Lower lobe of right lung (tissue), 2 donors: ENCODE data around the gene ZNF827. TPM values are rescaled to one million over a fixed set of nuclear protein-coding genes. Genes with fewer than 3 reads are reported as not detected.

Experiments
- ATAC-seq, 2 donors: fragments of 200-7000 bp; cut with Tn5 transposase; one replicate each; pipeline ENCODE4 v1.9.1; 2020 to 2022; ENCODE audit warnings: mild to moderate bottlenecking in 2 of 2, moderate library complexity in 2 of 2
- DNase-seq: peaks from one replicate; pipeline ENCODE4 v3.0.0-alpha.2; 2020
- H3K27ac ChIP-seq: fragments of 200-600 bp; one replicate; pipeline ENCODE4 v1.8.0; 2022
- H3K27me3 ChIP-seq: fragments of 200-600 bp; one replicate; pipeline ENCODE4 v1.8.0; 2022; ENCODE audit warnings: low read depth
- H3K36me3 ChIP-seq: fragments of 200-600 bp; one replicate; pipeline ENCODE4 v1.8.0; 2022; ENCODE audit warnings: mild to moderate bottlenecking
- H3K4me1 ChIP-seq: fragments of 200-600 bp; one replicate; pipeline ENCODE4 v1.8.0; 2022
- H3K4me3 ChIP-seq: fragments of 200-600 bp; one replicate; pipeline ENCODE4 v1.8.0; 2022; ENCODE audit warnings: mild to moderate bottlenecking
- H3K9me3 ChIP-seq: fragments of 200-600 bp; one replicate; pipeline ENCODE4 v1.8.0; 2022
- intact Hi-C: fragments of 100-400 bp; cut with DNase I; formaldehyde crosslinking; loops from one replicate; pipeline ENCODE4 v1.11.0; 2022
- total RNA-seq: library from RNA; stranded (reverse); fragmentation: NEBNext Ultra II Directional; extraction: Animal tissue kit (Norgen Biotek cat#: 25700); gene quantifications from one replicate; pipeline ENCODE4 v1.2.1, GENCODE V29; 2021
- TF ChIP-seq, protein P1 (sequence below): fragments of 200-600 bp; IDR thresholded peaks from one replicate; pipeline ENCODE4 v1.8.0; 2022; ENCODE audit warnings: antibody characterized with exemption, mild to moderate bottlenecking
- donor health status: DM: no; HTN: yes; CAD: no; lungs with severe emphysema.

Gene ZNF827
- total RNA-seq, 1 donor from 2014 or later = 11.3 TPM

DNA sequence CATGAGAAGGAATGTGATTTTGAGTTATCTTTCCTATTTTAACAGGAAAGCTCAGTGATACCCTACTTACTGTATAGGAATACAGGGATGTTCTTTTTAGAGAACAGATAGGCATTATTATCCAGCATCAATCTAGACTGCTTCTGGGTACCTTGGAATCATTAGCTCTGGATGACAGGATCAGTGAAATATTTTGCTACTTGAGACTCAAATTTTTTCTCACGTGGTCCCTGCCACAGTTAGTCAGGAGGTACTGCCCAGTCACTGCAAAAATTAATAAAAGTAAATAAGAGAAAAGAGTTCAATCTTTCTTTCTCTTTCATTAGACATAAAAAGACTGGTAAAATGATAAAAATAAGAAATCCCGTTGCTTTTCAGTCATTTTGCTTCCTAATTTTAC lies 5.5 kb downstream of the ZNF827 start:
- no peaks in the 10 kb centered on the region for H3K9me3 ChIP-seq
- no peak overlapping the region for H3K27ac ChIP-seq
- intact Hi-C loops = no loop called here
- no peaks in the 10 kb centered on the region for H3K27me3 ChIP-seq
- DNase-seq (no peak), ATAC-seq (no peak)
- H3K4me1 ChIP-seq = peaks cover 7% of the 10 kb centered on the region
- H3K4me3 ChIP-seq = no peak overlapping the region
- TF ChIP-seq, protein P1, sequence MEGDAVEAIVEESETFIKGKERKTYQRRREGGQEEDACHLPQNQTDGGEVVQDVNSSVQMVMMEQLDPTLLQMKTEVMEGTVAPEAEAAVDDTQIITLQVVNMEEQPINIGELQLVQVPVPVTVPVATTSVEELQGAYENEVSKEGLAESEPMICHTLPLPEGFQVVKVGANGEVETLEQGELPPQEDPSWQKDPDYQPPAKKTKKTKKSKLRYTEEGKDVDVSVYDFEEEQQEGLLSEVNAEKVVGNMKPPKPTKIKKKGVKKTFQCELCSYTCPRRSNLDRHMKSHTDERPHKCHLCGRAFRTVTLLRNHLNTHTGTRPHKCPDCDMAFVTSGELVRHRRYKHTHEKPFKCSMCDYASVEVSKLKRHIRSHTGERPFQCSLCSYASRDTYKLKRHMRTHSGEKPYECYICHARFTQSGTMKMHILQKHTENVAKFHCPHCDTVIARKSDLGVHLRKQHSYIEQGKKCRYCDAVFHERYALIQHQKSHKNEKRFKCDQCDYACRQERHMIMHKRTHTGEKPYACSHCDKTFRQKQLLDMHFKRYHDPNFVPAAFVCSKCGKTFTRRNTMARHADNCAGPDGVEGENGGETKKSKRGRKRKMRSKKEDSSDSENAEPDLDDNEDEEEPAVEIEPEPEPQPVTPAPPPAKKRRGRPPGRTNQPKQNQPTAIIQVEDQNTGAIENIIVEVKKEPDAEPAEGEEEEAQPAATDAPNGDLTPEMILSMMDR = no peak
- no peaks in the 10 kb centered on the region for H3K36me3 ChIP-seq

DNA sequence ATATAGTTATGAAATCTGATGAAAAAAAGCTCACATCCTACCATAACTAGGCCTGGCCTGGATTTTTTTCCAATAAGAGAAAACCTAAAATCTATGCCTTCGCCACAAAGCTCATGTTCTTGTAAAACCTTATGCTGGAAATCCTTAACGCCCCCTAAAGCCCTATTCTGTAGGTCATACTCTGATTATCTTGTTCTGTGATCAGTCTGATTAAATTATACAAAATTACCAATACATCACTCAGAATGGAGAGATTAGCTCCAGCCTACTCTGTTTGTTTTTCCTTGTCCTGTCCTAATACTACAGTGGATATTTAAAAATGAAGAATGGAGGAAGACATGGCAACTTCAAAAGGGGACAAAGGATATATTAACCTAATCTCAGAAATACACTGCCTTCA lies 7.2 kb downstream of the ZNF827 start:
- ATAC-seq = no peak
- Histone ChIP-seq H3K4me1 (peaks cover 7% of the 10 kb centered on the region), H3K27ac (no peak overlapping the region), H3K27me3 (no peaks in the 10 kb centered on the region), H3K4me3 (no peak overlapping the region), H3K9me3 (no peaks in the 10 kb centered on the region), H3K36me3 (no peaks in the 10 kb centered on the region)
- intact Hi-C loops = no loop called here
- no peak for DNase-seq
- TF ChIP-seq, protein P1 = no peak

DNA sequence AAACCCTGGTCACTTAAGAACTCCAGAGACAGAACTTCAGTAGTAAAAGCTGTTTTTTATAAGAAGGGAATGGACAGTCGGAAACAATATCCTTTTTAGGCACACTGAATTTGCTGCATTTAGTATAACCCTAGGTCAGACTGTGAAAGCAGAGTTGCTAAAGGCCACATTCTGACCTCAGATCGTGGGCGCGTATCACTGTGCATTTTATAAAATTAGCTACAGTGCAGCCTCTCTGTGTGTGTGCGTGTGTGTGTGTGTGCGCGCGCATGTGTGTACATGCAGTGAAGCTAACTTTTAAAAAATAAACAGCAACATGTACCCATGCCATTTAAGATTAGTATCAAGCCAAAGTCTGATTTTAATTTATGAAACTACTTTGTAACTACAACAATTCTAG lies 8.0 kb downstream of the ZNF827 start:
- Histone ChIP-seq H3K4me3 (no peak overlapping the region), H3K27ac (no peak overlapping the region), H3K36me3 (no peaks in the 10 kb centered on the region), H3K27me3 (no peaks in the 10 kb centered on the region), H3K9me3 (no peaks in the 10 kb centered on the region), H3K4me1 (peaks cover 5% of the 10 kb centered on the region)
- intact Hi-C loops = no loop called here
- DNase-seq (no peak), ATAC-seq (no peak)
- TF ChIP-seq, protein P1 = no peak

DNA sequence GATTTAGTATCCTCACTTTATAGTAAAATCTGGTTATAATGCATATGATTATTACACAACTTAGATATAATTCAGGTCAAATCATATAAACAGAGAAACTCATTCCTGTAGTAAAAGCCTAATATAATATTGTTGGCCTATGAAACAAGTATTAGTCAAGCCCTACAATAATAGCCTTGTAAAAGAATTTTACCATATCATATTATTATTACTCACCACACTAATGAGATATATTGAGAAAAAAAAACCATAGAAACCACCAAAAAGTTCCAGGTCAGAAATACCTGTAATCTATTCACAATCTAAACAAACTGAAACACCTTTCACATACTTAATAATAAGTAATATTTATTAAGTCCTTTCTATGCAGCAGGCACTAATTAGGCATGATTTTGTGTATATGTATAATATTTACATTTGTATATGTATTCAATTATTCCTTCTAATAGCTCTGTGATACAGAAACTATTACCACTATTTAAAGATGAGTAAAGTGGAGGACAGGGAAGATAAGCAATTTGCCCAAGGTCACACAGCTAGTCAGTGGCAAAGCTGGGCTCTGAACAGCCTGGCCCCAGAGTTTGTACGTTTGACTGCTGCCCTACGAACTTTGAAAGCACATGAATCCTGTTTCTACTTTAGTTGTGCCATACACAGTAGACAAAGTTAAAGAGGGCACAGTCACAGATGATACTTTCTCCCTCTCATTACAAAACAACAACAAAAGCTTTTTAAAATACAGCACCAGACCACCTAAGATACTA lies 9.0 kb downstream of the ZNF827 start:
- ATAC-seq (no peak), DNase-seq (no peak)
- H3K27ac ChIP-seq = no peak overlapping the region
- H3K9me3 ChIP-seq = no peaks in the 10 kb centered on the region
- TF ChIP-seq, protein P1 = no peak
- H3K36me3 ChIP-seq = no peaks in the 10 kb centered on the region
- no peaks in the 10 kb centered on the region for H3K4me1 ChIP-seq
- H3K4me3 ChIP-seq = no peak overlapping the region
- intact Hi-C loops = no loop called here
- no peaks in the 10 kb centered on the region for H3K27me3 ChIP-seq

DNA sequence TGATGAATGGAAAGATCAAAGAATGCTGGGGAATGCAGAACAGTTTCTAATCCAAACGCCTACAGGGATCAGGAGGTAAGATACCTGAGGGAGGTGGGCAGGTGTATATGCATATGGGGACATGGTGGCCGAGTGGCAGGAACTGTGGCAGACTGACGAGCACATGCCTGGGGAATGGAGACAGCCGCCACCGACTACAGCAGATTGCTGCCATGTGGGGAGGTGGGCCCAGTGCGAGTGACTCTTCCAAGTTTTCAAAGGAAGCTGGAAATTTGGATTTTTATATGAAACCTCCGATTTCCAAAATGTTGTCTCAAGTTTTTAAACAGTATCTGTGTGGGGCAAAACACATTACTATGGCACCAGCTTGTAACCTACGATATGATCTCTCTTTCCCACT lies 9.9 kb downstream of the ZNF827 start:
- intact Hi-C loops = no loop called here
- DNase-seq (no peak), ATAC-seq (no peak)
- Histone ChIP-seq H3K27me3 (no peaks in the 10 kb centered on the region), H3K9me3 (no peaks in the 10 kb centered on the region), H3K36me3 (no peaks in the 10 kb centered on the region), H3K27ac (no peak overlapping the region), H3K4me3 (no peak overlapping the region), H3K4me1 (no peaks in the 10 kb centered on the region)
- TF ChIP-seq, protein P1 = no peak
